ENCODE results near the gene AK9. TPM values are rescaled to one million over a fixed set of nuclear protein-coding genes. Genes with fewer than 3 reads are reported as not detected.

AK9 gene
- total and polyA plus RNA-seq, 2 experiments from 2014 or later = 10.1 to 15.2 TPM

GRCh38 chr6:109506314-109506713 lies 184.7 kb downstream of the AK9 start:
- no peaks in the 10 kb centered on the region for H3K9me3 ChIP-seq (ENCODE audit: low read depth)
- H3K4me3 ChIP-seq = no peak overlapping the region
- WGBS (ENCODE audit: low lambda C conversion rate, missing lambda C conversion rate) = 94% methylated on average over 2 of the region's 2 CpGs
- no peak for DNase-seq (ENCODE audit: low spot score)
- H3K27me3 ChIP-seq = no peaks in the 10 kb centered on the region
- H3K4me1 ChIP-seq (ENCODE audit: insufficient read depth) = no peaks in the 10 kb centered on the region
- no peaks in the 10 kb centered on the region for H4K20me1 ChIP-seq (ENCODE audit: insufficient read depth, poor library complexity, severe bottlenecking)
- no peaks in the 10 kb centered on the region for H3K9me2 ChIP-seq (replicated peaks; ENCODE audit: insufficient read depth)
- H2AFZ ChIP-seq = no peak overlapping the region
- no peak overlapping the region for H3K27ac ChIP-seq
- TF ChIP-seq, protein P1, sequence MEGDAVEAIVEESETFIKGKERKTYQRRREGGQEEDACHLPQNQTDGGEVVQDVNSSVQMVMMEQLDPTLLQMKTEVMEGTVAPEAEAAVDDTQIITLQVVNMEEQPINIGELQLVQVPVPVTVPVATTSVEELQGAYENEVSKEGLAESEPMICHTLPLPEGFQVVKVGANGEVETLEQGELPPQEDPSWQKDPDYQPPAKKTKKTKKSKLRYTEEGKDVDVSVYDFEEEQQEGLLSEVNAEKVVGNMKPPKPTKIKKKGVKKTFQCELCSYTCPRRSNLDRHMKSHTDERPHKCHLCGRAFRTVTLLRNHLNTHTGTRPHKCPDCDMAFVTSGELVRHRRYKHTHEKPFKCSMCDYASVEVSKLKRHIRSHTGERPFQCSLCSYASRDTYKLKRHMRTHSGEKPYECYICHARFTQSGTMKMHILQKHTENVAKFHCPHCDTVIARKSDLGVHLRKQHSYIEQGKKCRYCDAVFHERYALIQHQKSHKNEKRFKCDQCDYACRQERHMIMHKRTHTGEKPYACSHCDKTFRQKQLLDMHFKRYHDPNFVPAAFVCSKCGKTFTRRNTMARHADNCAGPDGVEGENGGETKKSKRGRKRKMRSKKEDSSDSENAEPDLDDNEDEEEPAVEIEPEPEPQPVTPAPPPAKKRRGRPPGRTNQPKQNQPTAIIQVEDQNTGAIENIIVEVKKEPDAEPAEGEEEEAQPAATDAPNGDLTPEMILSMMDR (IDR thresholded peaks at IDR 0.05; ENCODE audit: poor library complexity) = no peak
- no peak for TF ChIP-seq EZH2 (IDR thresholded peaks at IDR 0.05; ENCODE audit: borderline replicate concordance)
- no peak for TF ChIP-seq EZH2phosphoT487 (IDR thresholded peaks at IDR 0.05; ENCODE audit: low read depth, severe bottlenecking, unreplicated experiment)
- no peaks in the 10 kb centered on the region for H3K79me2 ChIP-seq
- no peaks in the 10 kb centered on the region for H3K36me3 ChIP-seq (replicated peaks; ENCODE audit: insufficient read depth, low read depth)
- H3K4me2 ChIP-seq = no peak overlapping the region

DNA sequence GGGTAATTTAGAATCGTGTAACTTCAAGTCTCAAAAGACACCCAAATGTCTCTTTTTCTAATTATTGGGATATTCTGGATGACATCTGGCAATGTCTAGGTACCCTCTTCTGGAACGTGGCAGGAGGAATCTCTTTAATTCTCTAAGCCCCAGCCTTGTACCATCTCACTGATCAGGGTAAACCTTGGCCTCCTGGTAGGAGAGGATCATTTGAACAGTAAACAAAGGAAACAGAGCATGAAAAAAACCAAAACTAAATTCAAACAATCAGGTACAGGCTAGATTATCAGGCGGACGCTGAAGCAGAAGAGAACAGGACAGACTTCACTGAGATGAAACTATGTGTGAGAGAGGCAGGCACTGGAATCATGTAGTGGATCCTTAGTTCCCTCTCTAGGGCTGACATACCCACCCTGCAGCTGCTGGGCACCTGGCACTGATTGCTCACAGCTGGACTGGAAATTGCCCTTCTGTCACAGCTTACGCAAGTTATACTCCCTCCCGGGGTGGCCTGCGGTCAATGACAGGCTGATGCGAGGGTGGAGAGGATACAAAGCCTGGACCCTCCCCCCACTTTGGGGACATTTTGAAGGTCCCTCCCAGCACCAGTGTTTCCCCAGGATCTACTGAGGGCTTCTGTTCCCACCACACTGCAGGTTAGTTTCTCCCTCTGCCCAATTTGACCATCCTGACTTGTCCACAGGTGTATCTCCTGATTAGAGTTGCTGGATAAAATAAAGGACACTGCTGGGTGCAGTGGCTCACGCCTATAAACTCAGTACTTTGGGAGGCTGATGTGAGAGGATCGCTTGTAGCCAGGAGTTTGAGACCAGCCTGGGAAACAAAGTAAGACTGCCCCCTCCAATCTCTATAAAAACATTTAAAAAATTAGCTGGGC lies 187.4 kb downstream of the AK9 start:
- TF ChIP-seq EZH2phosphoT487 (IDR thresholded peaks at IDR 0.05; ENCODE audit: low read depth, severe bottlenecking, unreplicated experiment) (no peak), EZH2 (IDR thresholded peaks at IDR 0.05; ENCODE audit: borderline replicate concordance) (no peak)
- TF ChIP-seq, protein P1 (IDR thresholded peaks at IDR 0.05; ENCODE audit: poor library complexity) = no peak
- Histone ChIP-seq H3K36me3 (replicated peaks; ENCODE audit: insufficient read depth, low read depth) (no peaks in the 10 kb centered on the region), H3K9me2 (replicated peaks; ENCODE audit: insufficient read depth) (no peaks in the 10 kb centered on the region), H3K27me3 (no peaks in the 10 kb centered on the region), H2AFZ (no peak overlapping the region), H3K4me3 (no peak overlapping the region), H3K79me2 (no peaks in the 10 kb centered on the region), H4K20me1 (ENCODE audit: insufficient read depth, poor library complexity, severe bottlenecking) (no peaks in the 10 kb centered on the region), H3K9me3 (ENCODE audit: low read depth) (no peaks in the 10 kb centered on the region), H3K27ac (no peak overlapping the region), H3K4me2 (no peak overlapping the region), H3K4me1 (ENCODE audit: insufficient read depth) (no peaks in the 10 kb centered on the region)
- DNase-seq (ENCODE audit: low spot score) = no peak
- WGBS (ENCODE audit: low lambda C conversion rate, missing lambda C conversion rate) = 72% methylated on average over 10 of the region's 10 CpGs

GRCh38 chr6:109498936-109499335 lies 192.1 kb downstream of the AK9 start:
- Histone ChIP-seq H3K36me3 (replicated peaks; ENCODE audit: insufficient read depth, low read depth) (no peaks in the 10 kb centered on the region), H3K27me3 (no peaks in the 10 kb centered on the region), H3K27ac (no peak overlapping the region), H3K9me3 (ENCODE audit: low read depth) (no peaks in the 10 kb centered on the region), H3K79me2 (no peaks in the 10 kb centered on the region), H3K4me1 (ENCODE audit: insufficient read depth) (no peaks in the 10 kb centered on the region), H3K9me2 (replicated peaks; ENCODE audit: insufficient read depth) (no peaks in the 10 kb centered on the region), H3K4me3 (no peak overlapping the region), H2AFZ (no peak overlapping the region), H3K4me2 (no peak overlapping the region), H4K20me1 (ENCODE audit: insufficient read depth, poor library complexity, severe bottlenecking) (no peaks in the 10 kb centered on the region)
- TF ChIP-seq, protein P1 (IDR thresholded peaks at IDR 0.05; ENCODE audit: poor library complexity) = no peak
- TF ChIP-seq EZH2phosphoT487 (IDR thresholded peaks at IDR 0.05; ENCODE audit: low read depth, severe bottlenecking, unreplicated experiment) (no peak), EZH2 (IDR thresholded peaks at IDR 0.05; ENCODE audit: borderline replicate concordance) (no peak)
- DNase-seq (ENCODE audit: low spot score) = no peak
- WGBS (ENCODE audit: low lambda C conversion rate, missing lambda C conversion rate) = 88% methylated on average over 2 of the region's 2 CpGs

All from hepatocyte (in vitro differentiated cells).